Breast epithelium (tissue), 4 donors: Measurements from ENCODE around the gene RPE65. TPM values are rescaled to one million over a fixed set of nuclear protein-coding genes. Genes with fewer than 3 reads are reported as not detected.
"Not testable (repeated sequence)": the region's sequence is repeated elsewhere in the genome, so short reads cannot be mapped to it uniquely, and the experiment has no call there.

ENCODE experiments used
- DNase-seq, 2 donors: peaks; one replicate each; pipeline ENCODE4 v3.0.0-alpha.2; 2019; ENCODE audit warnings: low spot score in 2 of 2
- H3K27ac ChIP-seq, 2 donors: fragments of 200-600 bp; sonication (generic) in 1 of 2; one replicate each; pipeline ENCODE4 v1.5.1; 2016 to 2019; ENCODE audit warnings: mild to moderate bottlenecking in 1 of 2
- H3K27me3 ChIP-seq, 2 donors: fragments of 200-600 bp; sonication (generic) in 1 of 2; one replicate each; pipeline versions ENCODE4 v1.5.1 to v1.6.0; 2017 to 2019; ENCODE audit warnings: control low read depth in 1 of 2, mild to moderate bottlenecking in 1 of 2
- H3K36me3 ChIP-seq: fragments of 200-600 bp; one replicate; pipeline ENCODE4 v1.5.1; 2019
- H3K4me1 ChIP-seq, 2 donors: fragments of 200-600 bp; sonication (generic); one replicate each; pipeline ENCODE4 v1.5.1; 2016 to 2019; ENCODE audit warnings: control low read depth in 1 of 2
- H3K4me3 ChIP-seq, 3 donors: fragments of 200-600 bp; sonication (generic); 1 replicate in 2 of 3; 2 replicates in 1 of 3; pipeline ENCODE4 v1.5.1; 2016 to 2019; ENCODE audit warnings: mild to moderate bottlenecking in 3 of 3, moderate library complexity in 2 of 3
- H3K9me3 ChIP-seq, 2 donors: fragments of 200-600 bp; sonication (generic) in 1 of 2; one replicate each; pipeline ENCODE4 v1.5.1; 2016 to 2019; ENCODE audit warnings: control low read depth in 1 of 2
- CTCF ChIP-seq, 3 donors: fragments of 450-650 bp; IDR thresholded peaks; one replicate each; pipeline ENCODE4 v1.5.1; 2016 to 2017; ENCODE audit warnings: antibody characterized with exemption in 3 of 3, mild to moderate bottlenecking in 3 of 3, moderate library complexity in 3 of 3
- POLR2A ChIP-seq: fragments of 450-650 bp; IDR thresholded peaks from one replicate; pipeline ENCODE4 v1.6.1; 2016; ENCODE audit warnings: antibody characterized with exemption, mild to moderate bottlenecking, moderate library complexity
- POLR2AphosphoS5 ChIP-seq, 3 donors: sonication (generic); formaldehyde crosslinking; IDR thresholded peaks; one replicate each; pipeline ENCODE4 v1.6.1; 2017; ENCODE audit warnings: antibody characterized with exemption in 3 of 3
- intact Hi-C: fragments of 100-400 bp; cut with DNase I; formaldehyde crosslinking; loops from one replicate; pipeline ENCODE4 v1.15.1; 2023; ENCODE audit warnings: low total_unique reads
- total RNA-seq, 3 donors: library from RNA; depleted of rRNA; stranded (reverse); fragments of >200 nt; gene quantifications; one replicate each; pipeline ENCODE4 v1.1.0, GENCODE V29; 2016

Gene RPE65
- total RNA-seq, 3 donors from 2014 or later: 0.15 to 0.33 TPM; not detected in 1

- Histone ChIP-seq H3K4me1 (no peaks in the 10 kb centered on the region), H3K36me3 (no peaks in the 10 kb centered on the region), H3K27me3 (no peaks in the 10 kb centered on the region), H3K9me3 (no peaks in the 10 kb centered on the region), H3K27ac (no peak overlapping the region), H3K4me3 (no peak overlapping the region)
- TF ChIP-seq POLR2AphosphoS5 (IDR thresholded peaks at IDR 0.05) (no peak), CTCF (IDR thresholded peaks at IDR 0.05) (no peak), POLR2A (no peak)
- intact Hi-C loops: no loop called here
- DNase-seq: no peak
Measured at GRCh38 chr1:68429233-68429808, 20.4 kb downstream of the RPE65 start.

GRCh38 chr1:68426594-68426993, 23.2 kb downstream of the RPE65 start:
- Histone ChIP-seq H3K4me3 (no peak overlapping the region), H3K4me1 (no peaks in the 10 kb centered on the region), H3K27me3 (no peaks in the 10 kb centered on the region), H3K27ac (no peak overlapping the region), H3K36me3 (no peaks in the 10 kb centered on the region), H3K9me3 (no peaks in the 10 kb centered on the region)
- DNase-seq: no peak
- intact Hi-C loops: no loop called here
- TF ChIP-seq CTCF (IDR thresholded peaks at IDR 0.05) (no peak), POLR2AphosphoS5 (IDR thresholded peaks at IDR 0.05) (no peak), POLR2A (no peak)

GRCh38 chr1:68421350-68421749, 28.4 kb downstream of the RPE65 start:
- no peaks in the 10 kb centered on the region for H3K36me3 ChIP-seq
- H3K4me1 ChIP-seq: no peaks in the 10 kb centered on the region
- DNase-seq: no peak
- no peaks in the 10 kb centered on the region for H3K9me3 ChIP-seq
- H3K4me3 ChIP-seq: no peak overlapping the region
- H3K27me3 ChIP-seq: no peaks in the 10 kb centered on the region
- intact Hi-C loops: no loop called here
- TF ChIP-seq CTCF (IDR thresholded peaks at IDR 0.05): no peak
- TF ChIP-seq POLR2A: no peak
- TF ChIP-seq POLR2AphosphoS5 (IDR thresholded peaks at IDR 0.05): no peak
- no peak overlapping the region for H3K27ac ChIP-seq

- Histone ChIP-seq H3K27ac (no peak overlapping the region), H3K4me3 (no peak overlapping the region), H3K36me3 (no peaks in the 10 kb centered on the region), H3K27me3 (no peaks in the 10 kb centered on the region), H3K4me1 (no peaks in the 10 kb centered on the region), H3K9me3 (no peaks in the 10 kb centered on the region)
- intact Hi-C loops: no loop called here
- DNase-seq: no peak
- TF ChIP-seq CTCF (IDR thresholded peaks at IDR 0.05): no peak
- TF ChIP-seq POLR2AphosphoS5 (IDR thresholded peaks at IDR 0.05): no peak
- TF ChIP-seq POLR2A: no peak
Measured at GRCh38 chr1:68409426-68409825, 40.3 kb downstream of the RPE65 start.

GRCh38 chr1:68401506-68401905, 48.2 kb downstream of the RPE65 start:
- TF ChIP-seq POLR2AphosphoS5 (IDR thresholded peaks at IDR 0.05): no peak
- TF ChIP-seq POLR2A: no peak
- TF ChIP-seq CTCF (IDR thresholded peaks at IDR 0.05): no peak
- intact Hi-C loops: no loop called here

GRCh38 chr1:68395575-68395974, 54.2 kb downstream of the RPE65 start:
- H3K27ac ChIP-seq, H3K27me3 ChIP-seq, H3K9me3 ChIP-seq, H3K4me1 ChIP-seq, H3K36me3 ChIP-seq, DNase-seq, H3K4me3 ChIP-seq, intact Hi-C loops: not testable (repeated sequence)

More at GRCh38 chr1:68401506-68401905, 48.2 kb downstream of the RPE65 start:
- H3K36me3 ChIP-seq: no peaks in the 10 kb centered on the region
- no peaks in the 10 kb centered on the region for H3K9me3 ChIP-seq
- no peaks in the 10 kb centered on the region for H3K4me1 ChIP-seq
- H3K27ac ChIP-seq: no peak overlapping the region
- no peak overlapping the region for H3K4me3 ChIP-seq
- DNase-seq: no peak
- no peaks in the 10 kb centered on the region for H3K27me3 ChIP-seq

- H3K27me3 ChIP-seq, intact Hi-C loops, H3K27ac ChIP-seq, H3K4me3 ChIP-seq, H3K9me3 ChIP-seq, DNase-seq, H3K36me3 ChIP-seq, H3K4me1 ChIP-seq: not testable (repeated sequence)
Measured at GRCh38 chr1:68392474-68392873, 57.3 kb downstream of the RPE65 start.

GRCh38 chr1:68385798-68386524, 63.8 kb downstream of the RPE65 start:
- intact Hi-C loops, H3K27me3 ChIP-seq, H3K4me1 ChIP-seq, H3K36me3 ChIP-seq, H3K4me3 ChIP-seq, H3K9me3 ChIP-seq, H3K27ac ChIP-seq, DNase-seq: not testable (repeated sequence)
